OCI-LY7 (cell line): ENCODE data around the gene IRF2BP2. TPM values are rescaled to one million over a fixed set of nuclear protein-coding genes. Genes with fewer than 3 reads are reported as not detected.

Experiments used
- BruUV-seq: library from RNA; stranded (reverse); fragments of 400-500 nt; replicated peaks from 2 replicates; lab custom pipeline; 2021; lab: Mats Ljungman, UMichigan
- CTCF ChIA-PET: fragments of 300-600 bp; sonication (Branson Sonifier 250); formaldehyde crosslinking; loops from one replicate; lab custom pipeline; 2022; ENCODE audit warnings: antibody characterized with exemption; ENCODE audit not compliant: unreplicated experiment; lab: Charles Lee
- POLR2A ChIA-PET: fragments of 300-600 bp; sonication (Branson Sonifier 250); formaldehyde crosslinking; loops from one replicate; lab custom pipeline; 2022; ENCODE audit warnings: antibody characterized with exemption; lab: Charles Lee
- DNase-seq: peaks from one replicate; pipeline ENCODE4 v3.0.0-alpha.2; 2015; ENCODE audit warnings: low spot score
- H2AFZ ChIP-seq: fragments of 200-600 bp; sonication (generic), shearing (Covaris generic); 2 replicates; pipeline ENCODE4 v1.6.1; 2014; ENCODE audit warnings: mild to moderate bottlenecking, antibody characterized with exemption, low read length, moderate library complexity
- H3K27ac ChIP-seq: fragments of 200-600 bp; sonication (generic); 2 replicates; pipeline ENCODE4 v1.5.1; 2014; ENCODE audit warnings: mixed run types, low read depth, mild to moderate bottlenecking, moderate library complexity, low read length, inconsistent platforms; ENCODE audit not compliant: poor library complexity, severe bottlenecking
- H3K36me3 ChIP-seq: fragments of 200-600 bp; sonication (generic); 2 replicates; pipeline ENCODE4 v1.6.1; 2014; ENCODE audit warnings: mild to moderate bottlenecking, antibody characterized with exemption, low read length, moderate library complexity, mixed read lengths; ENCODE audit not compliant: insufficient read depth
- H3K4me1 ChIP-seq: fragments of 200-600 bp; sonication (generic); 2 replicates; pipeline ENCODE4 v1.5.1; 2014; ENCODE audit warnings: mild to moderate bottlenecking, low read length; ENCODE audit not compliant: insufficient read depth, poor library complexity, severe bottlenecking
- H3K4me2 ChIP-seq: fragments of 200-600 bp; sonication (generic); 2 replicates; pipeline ENCODE4 v1.6.1; 2014; ENCODE audit warnings: mild to moderate bottlenecking, low read length
- H3K4me3 ChIP-seq: fragments of 200-600 bp; sonication (generic); 2 replicates; pipeline ENCODE4 v1.5.1; 2014; ENCODE audit warnings: mild to moderate bottlenecking, low read depth, low read length; ENCODE audit not compliant: poor library complexity, severe bottlenecking
- H3K79me2 ChIP-seq: fragments of 200-600 bp; sonication (generic); 2 replicates; pipeline ENCODE4 v1.6.1; 2016; ENCODE audit warnings: low read depth, mild to moderate bottlenecking, low read length, moderate library complexity, mixed read lengths; ENCODE audit not compliant: insufficient read depth
- H3K9me2 ChIP-seq: fragments of 200-600 bp; sonication (generic); 2 replicates; pipeline ENCODE4 v1.6.1; 2016; ENCODE audit warnings: mild to moderate bottlenecking, low read length, mixed read lengths; ENCODE audit not compliant: insufficient read depth
- H3K9me3 ChIP-seq: fragments of 200-600 bp; sonication (generic); 2 replicates; pipeline ENCODE4 v1.6.1; 2014; ENCODE audit warnings: mild to moderate bottlenecking, mixed run types, low read length, mixed read lengths
- H4K20me1 ChIP-seq: fragments of 200-600 bp; sonication (generic); 2 replicates; pipeline ENCODE4 v1.6.1; 2014; ENCODE audit warnings: mild to moderate bottlenecking, antibody characterized with exemption, low read length, moderate library complexity, mixed read lengths; ENCODE audit not compliant: insufficient read depth
- CTCF ChIP-seq: fragments of 200-600 bp; sonication (generic); conservative IDR thresholded peaks from 2 replicates; pipeline ENCODE4 v1.5.1; 2014; ENCODE audit warnings: mild to moderate bottlenecking, antibody characterized with exemption, low read length, moderate library complexity, mixed read lengths
- EZH2phosphoT487 ChIP-seq: fragments of 200-600 bp; sonication (generic); IDR thresholded peaks from 2 replicates; pipeline ENCODE4 v1.6.1; 2018; ENCODE audit warnings: low read depth, borderline replicate concordance, mild to moderate bottlenecking, mixed run types, antibody characterized with exemption, low read length, moderate library complexity, mixed read lengths
- intact Hi-C: fragments of 100-400 bp; cut with micrococcal nuclease; formaldehyde crosslinking; loops from one replicate; pipeline ENCODE4 v1.10.0; 2022; ENCODE audit not compliant: unreplicated experiment
- total RNA-seq, 2 experiments: library from RNA; depleted of rRNA in 1 of 2; stranded (reverse); fragments of >200 nt in 1 of 2; shearing (Covaris generic) in 1 of 2; gene quantifications; 2 replicates each; pipeline ENCODE4 v1.2.3, GENCODE V29; 2014 to 2022

IRF2BP2 gene
- total RNA-seq, 2 experiments from 2014 or later = 40.6 to 65.9 TPM

GRCh38 chr1:234578087-234578486 is 31.9 kb downstream of the IRF2BP2 start:
- no peaks in the 10 kb centered on the region for H3K9me3 ChIP-seq
- no peak for DNase-seq
- no TSS peak for BruUV-seq
- H3K27ac ChIP-seq = no peak overlapping the region
- no peaks in the 10 kb centered on the region for H3K36me3 ChIP-seq
- H3K79me2 ChIP-seq = no peaks in the 10 kb centered on the region
- no peak overlapping the region for H3K4me2 ChIP-seq
- H3K4me3 ChIP-seq = no peak overlapping the region
- CTCF ChIA-PET = no interaction called here
- no peak for TF ChIP-seq CTCF
- TF ChIP-seq EZH2phosphoT487 = no peak
- H3K4me1 ChIP-seq = no peaks in the 10 kb centered on the region
- no peaks in the 10 kb centered on the region for H4K20me1 ChIP-seq
- intact Hi-C loops = no loop called here
- no peak overlapping the region for H2AFZ ChIP-seq
- POLR2A ChIA-PET = interaction anchor here (0.6 to 0.7 kb wide), 4 partner anchors 15 to 300 kb away, joined by 3 to 5 read pairs (median 4); no protein-coding TSS in a partner anchor
- no peaks in the 10 kb centered on the region for H3K9me2 ChIP-seq

- POLR2A ChIA-PET = no interaction called here
- TF ChIP-seq EZH2phosphoT487 (no peak), CTCF (no peak)
- Histone ChIP-seq H3K9me3 (no peaks in the 10 kb centered on the region), H3K4me2 (no peak overlapping the region), H3K4me1 (no peaks in the 10 kb centered on the region), H3K79me2 (no peaks in the 10 kb centered on the region), H3K27ac (no peak overlapping the region), H3K9me2 (no peaks in the 10 kb centered on the region), H3K4me3 (no peak overlapping the region), H2AFZ (peak overlapping the region; percentile 12; the same call in 1 of the 2 replicates), H4K20me1 (no peaks in the 10 kb centered on the region), H3K36me3 (no peaks in the 10 kb centered on the region)
- CTCF ChIA-PET = no interaction called here
- no TSS peak for BruUV-seq
- intact Hi-C loops = no loop called here
- DNase-seq = no peak
Observed at GRCh38 chr1:234573711-234574299, 36.2 kb downstream of the IRF2BP2 start.

- Histone ChIP-seq H3K4me3 (no peak overlapping the region), H4K20me1 (no peaks in the 10 kb centered on the region), H2AFZ (no peak overlapping the region), H3K9me3 (no peaks in the 10 kb centered on the region), H3K9me2 (no peaks in the 10 kb centered on the region), H3K79me2 (no peaks in the 10 kb centered on the region), H3K4me2 (no peak overlapping the region), H3K36me3 (no peaks in the 10 kb centered on the region), H3K4me1 (no peaks in the 10 kb centered on the region), H3K27ac (no peak overlapping the region)
- intact Hi-C loops = no loop called here
- no TSS peak for BruUV-seq
- TF ChIP-seq CTCF = no peak
- no peak for TF ChIP-seq EZH2phosphoT487
- POLR2A ChIA-PET = no interaction called here
- DNase-seq = no peak
- CTCF ChIA-PET = no interaction called here
Observed at GRCh38 chr1:234572966-234573365, 37.0 kb downstream of the IRF2BP2 start.
